Neural progenitor cell (in vitro differentiated cells): ENCODE measurements around the gene DTWD1. TPM values are rescaled to one million over a fixed set of nuclear protein-coding genes. Genes with fewer than 3 reads are reported as not detected.
"Not testable (repeated sequence)": the region's sequence is repeated elsewhere in the genome, so short reads cannot be mapped to it uniquely, and the experiment has no call there.

ENCODE experiments used
- DNase-seq: peaks from one replicate; pipeline ENCODE4 v3.0.0-alpha.2; 2016; ENCODE audit warnings: low spot score
- H2AFZ ChIP-seq: fragments of 200-600 bp; sonication (generic); replicated peaks from 2 replicates; pipeline ENCODE4 v1.6.1; 2016; ENCODE audit warnings: antibody characterized with exemption
- H3F3A ChIP-seq: fragments of 200-600 bp; sonication (generic); 2 replicates; pipeline ENCODE4 v1.6.1; 2016; ENCODE audit warnings: antibody characterized with exemption, low read depth
- H3K27ac ChIP-seq: fragments of 200-600 bp; sonication (generic); 2 replicates; pipeline ENCODE4 v1.5.1; 2016; ENCODE audit warnings: mild to moderate bottlenecking
- H3K27me3 ChIP-seq: fragments of 200-600 bp; sonication (generic); 2 replicates; pipeline ENCODE4 v1.6.1; 2016; ENCODE audit warnings: mild to moderate bottlenecking, moderate library complexity
- H3K36me3 ChIP-seq: fragments of 200-600 bp; sonication (generic); 2 replicates; pipeline ENCODE4 v1.5.1; 2016
- H3K4me1 ChIP-seq: fragments of 200-600 bp; sonication (generic); 2 replicates; pipeline ENCODE4 v1.6.1; 2016; ENCODE audit warnings: mixed run types
- H3K4me2 ChIP-seq: fragments of 200-600 bp; sonication (generic); 2 replicates; pipeline ENCODE4 v1.6.1; 2016
- H3K4me3 ChIP-seq: fragments of 200-600 bp; sonication (generic); 2 replicates; pipeline ENCODE4 v1.5.1; 2016
- H3K79me2 ChIP-seq: fragments of 200-600 bp; sonication (generic); 2 replicates; pipeline ENCODE4 v1.6.1; 2016; ENCODE audit warnings: low read depth
- H3K9ac ChIP-seq: fragments of 200-600 bp; sonication (generic); 2 replicates; pipeline ENCODE4 v1.6.1; 2016
- H3K9me3 ChIP-seq: fragments of 200-600 bp; sonication (generic); 2 replicates; pipeline ENCODE4 v1.5.1; 2016; ENCODE audit warnings: low read depth
- H4K20me1 ChIP-seq: fragments of 200-600 bp; sonication (generic); 2 replicates; pipeline ENCODE4 v1.6.1; 2016; ENCODE audit warnings: low read depth
- H3K27ac Mint-ChIP-seq: 3 replicates; pipeline ENCODE4 v1.8.0; 2021; ENCODE audit warnings: mixed read lengths
- H3K27me3 Mint-ChIP-seq: 2 replicates; pipeline ENCODE4 v1.8.0; 2022; ENCODE audit warnings: low read depth, mild to moderate bottlenecking, inconsistent platforms, moderate library complexity, mixed read lengths; ENCODE audit not compliant: insufficient read depth
- H3K36me3 Mint-ChIP-seq: 3 replicates; pipeline ENCODE4 v1.8.0; 2021; ENCODE audit warnings: mixed read lengths
- H3K4me1 Mint-ChIP-seq: 3 replicates; pipeline ENCODE4 v1.8.0; 2021; ENCODE audit warnings: mixed read lengths
- H3K4me3 Mint-ChIP-seq: 3 replicates; pipeline ENCODE4 v1.8.0; 2021; ENCODE audit warnings: mild to moderate bottlenecking, moderate library complexity, mixed read lengths
- H3K9me3 Mint-ChIP-seq: 3 replicates; pipeline ENCODE4 v1.8.0; 2020; ENCODE audit warnings: mixed read lengths
- EZH2 ChIP-seq: fragments of 200-600 bp; sonication (generic); IDR thresholded peaks from 2 replicates; pipeline ENCODE4 v1.6.1; 2017; ENCODE audit warnings: antibody characterized with exemption, mild to moderate bottlenecking, moderate library complexity
- EZH2phosphoT487 ChIP-seq: fragments of 200-600 bp; sonication (generic); IDR thresholded peaks from 2 replicates; pipeline ENCODE4 v1.6.1; 2017; ENCODE audit warnings: antibody characterized with exemption
- total RNA-seq: library from RNA; depleted of rRNA; stranded (reverse); fragments of >200 nt; gene quantifications from 2 replicates; pipeline ENCODE4 v1.2.3, GENCODE V29; 2015; ENCODE audit warnings: low replicate concordance
- TF ChIP-seq, protein P1 (sequence below): fragments of 200-600 bp; sonication (generic); IDR thresholded peaks from 2 replicates; pipeline ENCODE4 v1.5.1; 2017; ENCODE audit warnings: antibody characterized with exemption, mild to moderate bottlenecking

Gene DTWD1, protein sequence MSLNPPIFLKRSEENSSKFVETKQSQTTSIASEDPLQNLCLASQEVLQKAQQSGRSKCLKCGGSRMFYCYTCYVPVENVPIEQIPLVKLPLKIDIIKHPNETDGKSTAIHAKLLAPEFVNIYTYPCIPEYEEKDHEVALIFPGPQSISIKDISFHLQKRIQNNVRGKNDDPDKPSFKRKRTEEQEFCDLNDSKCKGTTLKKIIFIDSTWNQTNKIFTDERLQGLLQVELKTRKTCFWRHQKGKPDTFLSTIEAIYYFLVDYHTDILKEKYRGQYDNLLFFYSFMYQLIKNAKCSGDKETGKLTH
- total RNA-seq = 48.6 and 66.0 TPM in 2 replicates

DNA sequence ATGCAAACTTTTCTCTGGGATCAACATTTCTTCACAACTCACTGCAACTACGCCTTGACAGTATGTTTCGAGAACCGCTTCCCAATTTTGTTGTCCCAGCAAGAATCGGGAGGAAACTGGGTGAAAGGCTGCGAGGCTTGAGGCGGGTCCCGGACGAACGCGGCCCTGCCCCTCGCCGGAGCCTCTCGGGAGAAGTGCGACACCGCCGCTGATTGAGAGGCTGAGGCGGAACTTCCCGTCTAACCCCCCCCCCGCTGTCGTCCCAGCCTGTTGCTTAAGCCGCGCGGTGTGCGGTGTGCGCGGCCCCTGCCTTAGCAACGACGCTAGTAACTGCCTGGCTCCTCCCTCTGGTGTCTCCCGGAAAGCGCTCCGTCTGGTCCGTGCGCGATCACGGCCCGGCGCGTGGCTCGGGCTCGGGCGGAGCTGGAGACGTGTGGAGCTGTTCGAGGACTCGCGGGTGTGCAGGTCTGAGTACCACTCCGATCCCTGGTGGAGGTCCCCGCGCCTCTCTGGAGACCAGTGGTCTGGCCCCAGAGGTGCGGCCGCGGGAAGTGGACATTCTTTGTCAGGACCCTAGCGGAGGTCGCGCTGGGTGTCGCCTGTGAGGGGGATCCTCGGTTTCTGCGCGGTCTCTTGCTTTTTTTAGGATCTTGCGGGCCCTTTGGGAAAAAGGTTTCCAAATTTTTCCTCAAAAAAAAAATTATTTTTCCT is at the start of gene DTWD1, which contains the start of gene FAM227B:
Gene DTWD1, plus strand, starts transcription at position 391 of the 711 bp plus-strand sequence. CDS start 4,120 bp downstream, outside the sequence.
Gene FAM227B, minus strand, starts transcription at position 161 of the 711 bp plus-strand sequence. CDS start 5,647 bp downstream, outside the sequence.
- H3K4me3 Mint-ChIP-seq = peak within 1 kb of the TSS; percentile 98
- Histone ChIP-seq H3K4me1 (peaks cover 36% of the 10 kb centered on the region), H2AFZ (peak within 1 kb of the TSS; percentile 91), H3K27ac (peak within 1 kb of the TSS; percentile 91), H3K9me3 (no peaks in the 10 kb centered on the region), H3K36me3 (no peaks in the 10 kb centered on the region), H4K20me1 (no peaks in the 10 kb centered on the region), H3K79me2 (peaks cover 55% of the 10 kb centered on the region), H3K9ac (peak within 1 kb of the TSS; percentile 87), H3K27me3 (no peaks in the 10 kb centered on the region), H3K4me3 (peak within 1 kb of the TSS; percentile 89), H3K4me2 (peak within 1 kb of the TSS; percentile 95), H3F3A (no peaks in the 10 kb centered on the region)
- peaks cover 22% of the 10 kb centered on the region for H3K4me1 Mint-ChIP-seq
- DNase-seq = peak; percentile 98
- peaks cover 15% of the 10 kb centered on the region for H3K36me3 Mint-ChIP-seq
- H3K9me3 Mint-ChIP-seq = peaks cover 9% of the 10 kb centered on the region
- H3K27me3 Mint-ChIP-seq = no peaks in the 10 kb centered on the region
- TF ChIP-seq EZH2phosphoT487 = no peak
- peak; percentile 43 for TF ChIP-seq EZH2
- TF ChIP-seq, protein P1, sequence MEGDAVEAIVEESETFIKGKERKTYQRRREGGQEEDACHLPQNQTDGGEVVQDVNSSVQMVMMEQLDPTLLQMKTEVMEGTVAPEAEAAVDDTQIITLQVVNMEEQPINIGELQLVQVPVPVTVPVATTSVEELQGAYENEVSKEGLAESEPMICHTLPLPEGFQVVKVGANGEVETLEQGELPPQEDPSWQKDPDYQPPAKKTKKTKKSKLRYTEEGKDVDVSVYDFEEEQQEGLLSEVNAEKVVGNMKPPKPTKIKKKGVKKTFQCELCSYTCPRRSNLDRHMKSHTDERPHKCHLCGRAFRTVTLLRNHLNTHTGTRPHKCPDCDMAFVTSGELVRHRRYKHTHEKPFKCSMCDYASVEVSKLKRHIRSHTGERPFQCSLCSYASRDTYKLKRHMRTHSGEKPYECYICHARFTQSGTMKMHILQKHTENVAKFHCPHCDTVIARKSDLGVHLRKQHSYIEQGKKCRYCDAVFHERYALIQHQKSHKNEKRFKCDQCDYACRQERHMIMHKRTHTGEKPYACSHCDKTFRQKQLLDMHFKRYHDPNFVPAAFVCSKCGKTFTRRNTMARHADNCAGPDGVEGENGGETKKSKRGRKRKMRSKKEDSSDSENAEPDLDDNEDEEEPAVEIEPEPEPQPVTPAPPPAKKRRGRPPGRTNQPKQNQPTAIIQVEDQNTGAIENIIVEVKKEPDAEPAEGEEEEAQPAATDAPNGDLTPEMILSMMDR = peak; percentile 31
- peak within 1 kb of the TSS; percentile 99 for H3K27ac Mint-ChIP-seq

DNA sequence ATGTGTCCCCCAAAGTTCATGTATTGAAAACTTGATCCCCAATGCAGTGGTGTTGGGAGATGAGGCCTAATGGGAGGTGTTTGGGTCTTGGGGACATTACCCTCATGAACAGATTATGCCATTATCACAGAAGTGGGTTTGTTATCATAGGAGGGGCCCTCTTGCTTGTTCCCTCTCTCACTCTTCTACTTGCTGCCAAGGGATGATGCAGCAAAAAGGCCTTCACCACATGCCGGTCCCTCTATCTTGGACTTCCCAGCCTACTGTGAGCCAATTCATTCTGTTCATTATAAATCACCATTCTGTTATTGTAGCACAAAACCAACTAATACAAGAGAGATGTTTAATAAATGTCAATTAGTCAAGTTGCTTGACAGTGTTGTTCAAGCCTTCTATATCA is 47.4 kb upstream of the DTWD1 start:
- no peaks in the 10 kb centered on the region for H3K27me3 ChIP-seq
- H3K36me3 Mint-ChIP-seq = peaks cover 5% of the 10 kb centered on the region
- no peaks in the 10 kb centered on the region for H3K36me3 ChIP-seq
- H3K4me1 ChIP-seq = no peaks in the 10 kb centered on the region
- TF ChIP-seq EZH2phosphoT487 = no peak
- TF ChIP-seq EZH2 = no peak
- TF ChIP-seq, protein P1 = no peak
- H3K79me2 ChIP-seq = no peaks in the 10 kb centered on the region
- no peaks in the 10 kb centered on the region for H3K27me3 Mint-ChIP-seq
- H3K27ac ChIP-seq = no peak overlapping the region
- no peak overlapping the region for H3K4me3 Mint-ChIP-seq
- no peaks in the 10 kb centered on the region for H3K4me1 Mint-ChIP-seq
- DNase-seq = no peak
- no peaks in the 10 kb centered on the region for H4K20me1 ChIP-seq
- no peaks in the 10 kb centered on the region for H3K9me3 ChIP-seq
- H3K27ac Mint-ChIP-seq = no peak overlapping the region
- H3K9ac ChIP-seq = no peak overlapping the region
- no peaks in the 10 kb centered on the region for H3K9me3 Mint-ChIP-seq
- no peak overlapping the region for H3K4me3 ChIP-seq
- H2AFZ ChIP-seq = no peak overlapping the region
- no peaks in the 10 kb centered on the region for H3F3A ChIP-seq
- no peak overlapping the region for H3K4me2 ChIP-seq

DNA sequence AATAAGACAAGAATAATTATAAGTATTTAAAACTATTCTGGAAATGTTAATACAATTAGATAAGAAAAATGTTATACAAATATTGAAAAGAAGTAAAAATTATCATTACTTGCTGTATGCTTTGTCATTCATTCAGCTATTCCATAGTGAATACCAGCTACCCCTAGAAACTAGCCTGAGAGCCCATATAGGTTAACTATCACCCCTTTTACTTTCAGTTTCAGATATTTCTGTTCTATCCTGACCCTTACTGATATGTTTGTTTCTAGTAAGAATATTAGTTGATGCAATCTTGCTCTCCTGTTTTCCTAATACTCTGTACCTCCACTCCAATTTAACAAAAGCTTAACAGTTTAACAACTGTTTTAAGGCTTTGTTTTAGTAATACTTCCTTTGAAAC is 31.8 kb upstream of the DTWD1 start:
- no peak overlapping the region for H3K4me3 Mint-ChIP-seq
- no peak overlapping the region for H3K9ac ChIP-seq

GRCh38 chr15:49592829-49593316 is 28.0 kb upstream of the DTWD1 start:
- H3F3A ChIP-seq, H3K9ac ChIP-seq, H3K79me2 ChIP-seq, H3K27me3 Mint-ChIP-seq, H3K4me3 ChIP-seq, H3K4me1 Mint-ChIP-seq, H3K36me3 ChIP-seq, H3K9me3 ChIP-seq, H3K4me2 ChIP-seq, H3K27ac ChIP-seq, H3K27me3 ChIP-seq, DNase-seq, H3K27ac Mint-ChIP-seq, H2AFZ ChIP-seq, H4K20me1 ChIP-seq, H3K4me3 Mint-ChIP-seq, H3K4me1 ChIP-seq, H3K36me3 Mint-ChIP-seq: not testable (repeated sequence)
- H3K9me3 Mint-ChIP-seq = peaks cover 10% of the 10 kb centered on the region

More for the DNA sequence above, 31.8 kb upstream of the DTWD1 start:
- Histone ChIP-seq H4K20me1 (no peaks in the 10 kb centered on the region), H3K4me3 (no peak overlapping the region), H3K9me3 (no peaks in the 10 kb centered on the region), H3K79me2 (no peaks in the 10 kb centered on the region), H3K4me2 (no peak overlapping the region), H3F3A (no peaks in the 10 kb centered on the region), H3K27me3 (no peaks in the 10 kb centered on the region), H3K27ac (no peak overlapping the region), H3K4me1 (no peaks in the 10 kb centered on the region), H3K36me3 (no peaks in the 10 kb centered on the region), H2AFZ (no peak overlapping the region)
- H3K27me3 Mint-ChIP-seq = no peaks in the 10 kb centered on the region
- H3K9me3 Mint-ChIP-seq = peaks cover 5% of the 10 kb centered on the region
- no peak for DNase-seq
- peaks cover 4% of the 10 kb centered on the region for H3K36me3 Mint-ChIP-seq
- TF ChIP-seq, protein P1 = no peak
- TF ChIP-seq EZH2phosphoT487 = no peak
- TF ChIP-seq EZH2 = no peak
- H3K27ac Mint-ChIP-seq = no peak overlapping the region
- no peaks in the 10 kb centered on the region for H3K4me1 Mint-ChIP-seq
